H9 (cell line): ENCODE measurements around the gene HSD11B1L. TPM values are rescaled to one million over a fixed set of nuclear protein-coding genes. Genes with fewer than 3 reads are reported as not detected.

Source experiments
- DNase-seq: peaks from one replicate; pipeline ENCODE4 v3.0.0-alpha.2; 2017
- H2AFZ ChIP-seq: one replicate; pipeline ENCODE4 v1.6.1; 2013; ENCODE audit warnings: mild to moderate bottlenecking, low read length, control low read depth, moderate library complexity
- H2AK5ac ChIP-seq: 2 replicates; pipeline ENCODE4 v1.6.1; 2013; ENCODE audit warnings: low read length, control low read depth, mixed read lengths; ENCODE audit not compliant: insufficient read length
- H2BK120ac ChIP-seq: one replicate; pipeline ENCODE4 v1.6.1; 2013; ENCODE audit warnings: low read depth, mild to moderate bottlenecking, low read length, control low read depth, inconsistent platforms; ENCODE audit not compliant: poor library complexity, severe bottlenecking
- H2BK12ac ChIP-seq: 2 replicates; pipeline ENCODE4 v1.6.1; 2013; ENCODE audit warnings: low read length, control low read depth, mixed read lengths, low read depth; ENCODE audit not compliant: insufficient read length
- H2BK15ac ChIP-seq: 2 replicates; pipeline ENCODE4 v1.6.1; 2013; ENCODE audit warnings: low read depth, low read length, control low read depth
- H2BK20ac ChIP-seq: one replicate; pipeline ENCODE4 v1.6.1; 2013; ENCODE audit warnings: low read depth, mild to moderate bottlenecking, low read length, control low read depth, inconsistent platforms; ENCODE audit not compliant: poor library complexity, severe bottlenecking
- H2BK5ac ChIP-seq: 2 replicates; pipeline ENCODE4 v1.6.1; 2013; ENCODE audit warnings: low read length, control low read depth, mixed read lengths; ENCODE audit not compliant: insufficient read length
- H3K14ac ChIP-seq: 2 replicates; pipeline ENCODE4 v1.6.1; 2013; ENCODE audit warnings: low read length, control low read depth; ENCODE audit not compliant: insufficient read depth
- H3K18ac ChIP-seq: 2 replicates; pipeline ENCODE4 v1.6.1; 2013; ENCODE audit warnings: low read depth, mild to moderate bottlenecking, mixed read lengths, low read length, control low read depth; ENCODE audit not compliant: insufficient read length
- H3K23ac ChIP-seq: 2 replicates; pipeline ENCODE4 v1.6.1; 2013; ENCODE audit warnings: low read length, control low read depth, mixed read lengths, low read depth; ENCODE audit not compliant: insufficient read length
- H3K23me2 ChIP-seq: 2 replicates; pipeline ENCODE4 v1.6.1; 2013; ENCODE audit warnings: low read depth, mild to moderate bottlenecking, mixed read lengths, low read length, control low read depth; ENCODE audit not compliant: insufficient read length, poor library complexity, severe bottlenecking
- H3K27ac ChIP-seq: 2 replicates; pipeline ENCODE4 v1.5.1; 2013; ENCODE audit warnings: low read length, control low read depth, mixed read lengths, low read depth; ENCODE audit not compliant: insufficient read length
- H3K27me3 ChIP-seq: 2 replicates; pipeline ENCODE4 v1.6.1; 2013; ENCODE audit warnings: low read length, control low read depth, inconsistent platforms; ENCODE audit not compliant: insufficient read depth
- H3K4ac ChIP-seq: 2 replicates; pipeline ENCODE4 v1.6.1; 2013; ENCODE audit warnings: low read depth, mild to moderate bottlenecking, control low read depth, inconsistent platforms, low read length, moderate library complexity
- H3K4me1 ChIP-seq: 2 replicates; pipeline ENCODE4 v1.6.1; 2013; ENCODE audit warnings: low read length, control low read depth, inconsistent platforms; ENCODE audit not compliant: insufficient read depth
- H3K4me2 ChIP-seq: 2 replicates; pipeline ENCODE4 v1.6.1; 2013; ENCODE audit warnings: low read length, control low read depth, mixed read lengths; ENCODE audit not compliant: insufficient read length, insufficient read depth
- H3K56ac ChIP-seq: 2 replicates; pipeline ENCODE4 v1.6.1; 2013; ENCODE audit warnings: low read depth, mild to moderate bottlenecking, mixed read lengths, low read length, control low read depth; ENCODE audit not compliant: insufficient read length
- H3K79me1 ChIP-seq: 2 replicates; pipeline ENCODE4 v1.6.1; 2013; ENCODE audit warnings: low read depth, mild to moderate bottlenecking, moderate library complexity, low read length, control low read depth, inconsistent platforms; ENCODE audit not compliant: insufficient read depth, poor library complexity, severe bottlenecking
- H3K79me2 ChIP-seq: 2 replicates; pipeline ENCODE4 v1.6.1; 2013; ENCODE audit warnings: low read length, control low read depth, inconsistent platforms; ENCODE audit not compliant: insufficient read depth
- H3K9ac ChIP-seq: 2 replicates; pipeline ENCODE4 v1.6.1; 2013; ENCODE audit warnings: low read length, control low read depth, mixed read lengths; ENCODE audit not compliant: insufficient read length; ENCODE audit errors: extremely low read depth
- H3K9me3 ChIP-seq: one replicate; pipeline ENCODE4 v1.6.1; 2013; ENCODE audit warnings: low read depth, low read length, inconsistent platforms; ENCODE audit not compliant: control insufficient read depth
- H3T11ph ChIP-seq: one replicate; pipeline ENCODE4 v1.6.1; 2013; ENCODE audit warnings: mild to moderate bottlenecking, low read length, control low read depth, inconsistent platforms
- H4K20me1 ChIP-seq: one replicate; pipeline ENCODE4 v1.6.1; 2013; ENCODE audit not compliant: control insufficient read depth, insufficient read length, insufficient read depth
- H4K5ac ChIP-seq: 2 replicates; pipeline ENCODE4 v1.6.1; 2013; ENCODE audit warnings: low read depth, mild to moderate bottlenecking, mixed read lengths, low read length, control low read depth; ENCODE audit not compliant: insufficient read length
- H4K8ac ChIP-seq: replicated peaks from 2 replicates; pipeline ENCODE4 v1.6.1; 2013; ENCODE audit warnings: low read length, control low read depth, mixed read lengths, low read depth; ENCODE audit not compliant: insufficient read length
- H4K91ac ChIP-seq: 2 replicates; pipeline ENCODE4 v1.6.1; 2013; ENCODE audit warnings: low read depth, mild to moderate bottlenecking, moderate library complexity, mixed read lengths, low read length, control low read depth; ENCODE audit not compliant: insufficient read length
- H3K27ac Mint-ChIP-seq, 3 experiments: 2 replicates in 2 of 3; 3 replicates in 1 of 3; pipeline ENCODE4 v1.8.0; 2020 to 2021; ENCODE audit warnings: mixed read lengths in 3 of 3, mild to moderate bottlenecking in 1 of 3, moderate library complexity in 1 of 3
- H3K27me3 Mint-ChIP-seq: 2 replicates; pipeline ENCODE4 v1.8.0; 2021; ENCODE audit warnings: low read depth, mild to moderate bottlenecking, moderate library complexity, mixed read lengths
- H3K36me3 Mint-ChIP-seq, 3 experiments: 2 replicates in 2 of 3; 3 replicates in 1 of 3; pipeline ENCODE4 v1.8.0; 2020 to 2021; ENCODE audit warnings: low read depth in 3 of 3, mixed read lengths in 3 of 3; ENCODE audit not compliant: insufficient read depth in 1 of 3
- H3K4me1 Mint-ChIP-seq, 2 experiments: 2 replicates each; pipeline ENCODE4 v1.8.0; 2020; ENCODE audit warnings: mixed read lengths in 2 of 2
- H3K4me3 Mint-ChIP-seq, 2 experiments: 2 replicates in 1 of 2; 3 replicates in 1 of 2; pipeline ENCODE4 v1.8.0; 2020 to 2021; ENCODE audit warnings: mild to moderate bottlenecking in 2 of 2, mixed read lengths in 2 of 2, moderate library complexity in 1 of 2
- H3K9me3 Mint-ChIP-seq, 2 experiments: 2 replicates in 1 of 2; 3 replicates in 1 of 2; pipeline ENCODE4 v1.8.0; 2020; ENCODE audit warnings: mild to moderate bottlenecking in 2 of 2, mixed read lengths in 2 of 2, moderate library complexity in 1 of 2
- CTCF ChIP-seq: fragments of 200-600 bp; sonication (generic); conservative IDR thresholded peaks from 3 replicates; pipeline ENCODE4 v1.8.0; 2021; ENCODE audit warnings: antibody characterized with exemption, mild to moderate bottlenecking
- WGBS: extraction: QIAGEN DNeasy Blood & Tissue Kit; methylation state at CpG from one replicate; pipeline ENCODE4 v1.1.7; 2013; ENCODE audit warnings: missing lambda C conversion rate, low lambda C conversion rate, mixed read lengths; ENCODE audit not compliant: insufficient read length; ENCODE audit errors: extremely low coverage; 5-methylcytosine and 5-hydroxymethylcytosine counted together
- total RNA-seq: library from RNA; stranded (reverse); gene quantifications from 2 replicates; pipeline ENCODE4 v1.2.1, GENCODE V29; 2021

Gene HSD11B1L
- total RNA-seq, 1 experiment from 2014 or later = 9.3 TPM

- H3K4ac ChIP-seq = no peak overlapping the region
These were observed 17.2 kb downstream of the HSD11B1L start for GRCh38 chr19:5697890-5698634.

More at GRCh38 chr19:5697890-5698634, 17.2 kb downstream of the HSD11B1L start:
- Histone ChIP-seq H2BK20ac (no peak overlapping the region), H4K91ac (no peak overlapping the region), H3K27me3 (no peaks in the 10 kb centered on the region), H2AK5ac (no peak overlapping the region), H3K18ac (no peak overlapping the region), H3K23me2 (no peaks in the 10 kb centered on the region), H3K79me1 (no peaks in the 10 kb centered on the region), H3K23ac (no peak overlapping the region), H4K8ac (no peak overlapping the region), H2AFZ (no peak overlapping the region), H3K79me2 (no peaks in the 10 kb centered on the region), H3K4me2 (no peak overlapping the region), H3K14ac (no peak overlapping the region), H3K27ac (no peak overlapping the region), H2BK12ac (no peak overlapping the region), H3K9ac (no peak overlapping the region), H4K20me1 (no peaks in the 10 kb centered on the region), H2BK120ac (no peak overlapping the region), H3K9me3 (no peaks in the 10 kb centered on the region), H2BK5ac (no peak overlapping the region), H3K4me1 (no peaks in the 10 kb centered on the region), H2BK15ac (no peak overlapping the region), H3T11ph (no peak overlapping the region), H4K5ac (no peak overlapping the region), H3K56ac (no peak overlapping the region)
- TF ChIP-seq CTCF = no peak
- H3K27ac Mint-ChIP-seq = peak overlapping the region in 1 of 3 experiments; percentile 70; a peak in 1 of 7 replicates
- peaks cover 0 to 3% of the 10 kb centered on the region in 2 experiments; a peak in 1 of 4 replicates for H3K4me1 Mint-ChIP-seq
- H3K27me3 Mint-ChIP-seq = peaks cover 4% of the 10 kb centered on the region; the same call in 1 of the 2 replicates
- H3K9me3 Mint-ChIP-seq = peaks cover under 1 to 12% of the 10 kb centered on the region in 2 experiments; a peak in 3 of 5 replicates
- H3K4me3 Mint-ChIP-seq = no peak overlapping the region
- peaks cover 41 to 70% (median 58%) of the 10 kb centered on the region in 3 experiments for H3K36me3 Mint-ChIP-seq
- no peak for DNase-seq
- no CpG with 5 or more reads among the region's 30 CpGs for WGBS
